ENCODE data around the gene PES1.
"Not testable (repeated sequence)": the region's sequence is repeated elsewhere in the genome, so short reads cannot be mapped to it uniquely, and the experiment has no call there.

Gene PES1

GRCh38 chr22:30546616-30547015 is 45.1 kb downstream of the PES1 start, which contains the start of gene SEC14L6:
TSS of gene SEC14L6 (minus strand) at chr22:30546741. CDS start at chr22:30546682, 59 bp downstream.
- DNase-seq: no peak

GRCh38 chr22:30542811-30543188 is 48.9 kb downstream of the PES1 start:
- no peak for DNase-seq

GRCh38 chr22:30541961-30542810 is 49.5 kb downstream of the PES1 start:
- DNase-seq: no peak

DNA sequence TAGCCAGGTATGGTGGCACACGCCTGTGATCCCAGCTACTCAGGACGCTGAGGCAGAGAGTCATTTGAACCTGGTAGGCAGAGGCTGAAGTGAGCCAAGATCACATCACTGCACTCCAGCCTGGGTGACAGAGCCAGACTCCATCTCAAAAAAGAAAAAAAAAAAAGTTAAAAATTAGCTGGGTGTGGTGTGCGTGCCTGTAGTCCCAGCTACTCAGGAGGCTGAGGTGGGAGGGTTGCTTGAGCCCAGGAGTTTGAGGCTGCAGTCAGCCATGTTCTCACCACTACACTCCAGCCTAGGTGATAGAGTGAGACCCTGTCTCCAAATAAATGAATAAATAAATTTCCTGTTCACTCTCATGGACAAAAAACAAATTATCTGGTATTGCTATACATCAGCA is 50.2 kb downstream of the PES1 start:
- DNase-seq: not testable (repeated sequence)

DNA sequence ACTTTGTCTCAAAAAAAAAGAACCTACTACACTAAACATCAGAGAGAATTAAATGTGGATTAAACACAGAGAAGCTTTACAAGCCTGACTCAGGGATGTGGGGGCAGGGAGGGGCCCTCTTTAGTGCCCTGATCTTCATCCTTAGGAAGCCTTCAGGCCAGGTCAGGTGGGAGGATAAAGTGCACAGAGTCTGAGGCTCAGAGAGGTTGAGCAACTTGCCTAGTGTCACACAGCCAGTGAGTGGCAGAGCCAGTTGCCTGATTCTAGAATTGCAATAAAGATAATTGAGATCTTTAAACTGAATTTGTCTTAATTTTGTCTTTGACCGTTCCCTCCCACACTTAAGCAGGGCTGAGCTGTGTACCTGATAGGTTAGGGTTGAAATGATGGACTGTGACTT is 52.3 kb downstream of the PES1 start:
- no peak for DNase-seq

- no peak for DNase-seq
Measured at GRCh38 chr22:30538280-30538679, 53.4 kb downstream of the PES1 start.

- DNase-seq: no peak
Measured at GRCh38 chr22:30537083-30537731, 54.5 kb downstream of the PES1 start.

GRCh38 chr22:30535182-30535581 is 56.5 kb downstream of the PES1 start:
- no peak for DNase-seq

GRCh38 chr22:30531651-30532608 is 59.8 kb downstream of the PES1 start:
- DNase-seq: no peak

DNA sequence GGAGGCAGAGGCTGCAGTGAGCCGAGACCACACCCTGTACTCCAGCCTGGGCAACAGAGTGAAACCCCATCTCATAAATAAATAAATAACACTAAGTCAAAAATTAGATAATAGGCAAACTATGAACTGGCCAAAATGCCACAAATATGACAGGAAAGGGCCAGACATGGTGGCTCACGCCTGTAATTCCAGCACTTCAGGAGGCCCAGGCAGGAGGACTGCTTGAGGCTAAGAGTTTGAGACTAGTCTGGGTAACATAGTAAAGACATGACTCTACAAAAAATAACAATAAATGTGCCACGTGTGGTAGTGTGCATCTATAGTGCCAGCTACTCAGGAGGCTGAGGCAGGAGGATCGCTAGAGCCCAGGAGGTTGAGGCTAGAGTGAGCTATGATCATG is 65.1 kb downstream of the PES1 start:
- DNase-seq: no peak
